Measurements from ENCODE around the gene GRM5. TPM values are rescaled to one million over a fixed set of nuclear protein-coding genes. Genes with fewer than 3 reads are reported as not detected.

The GRM5 gene
- total and polyA plus RNA-seq, 2 donors (not counting 1 experiment from before 2014, with no cell fraction given): not detected

- whole genome bisulfite sequencing (ENCODE audit: insufficient coverage): no CpG with 5 or more reads among the region's 1 CpG
- Histone ChIP-seq H3K4me3 (ENCODE audit: control extremely low read depth in 1 of 5, extremely low read depth in 1 of 5, insufficient read depth in 1 of 5, low read depth in 2 of 5, low read length in 4 of 5) (no peak overlapping the region), H3K9ac (ENCODE audit: low read length) (no peak overlapping the region), H3K4me1 (ENCODE audit: control insufficient read depth in 2 of 2, insufficient read depth in 2 of 2, low read length in 2 of 2) (no peaks in the 10 kb centered on the region), H3K27ac (ENCODE audit: low read length in 2 of 2) (no peak overlapping the region), H3K79me2 (ENCODE audit: control insufficient read depth, insufficient read depth, low read length) (no peaks in the 10 kb centered on the region), H3K27me3 (replicated peaks in 1 of 4; ENCODE audit: control extremely low read depth in 1 of 4, control insufficient read depth in 3 of 4, insufficient read depth in 4 of 4, low read length in 3 of 4) (no peaks in the 10 kb centered on the region), H4K20me1 (ENCODE audit: control insufficient read depth, insufficient read depth, low read length, poor library complexity, severe bottlenecking) (no peaks in the 10 kb centered on the region), H3K36me3 (replicated peaks in 1 of 2; ENCODE audit: control extremely low read depth in 1 of 2, control insufficient read depth in 1 of 2, extremely low read depth in 1 of 2, insufficient read depth in 2 of 2, low read length in 1 of 2) (no peaks in the 10 kb centered on the region), H3K4me2 (replicated peaks; ENCODE audit: low read depth, low read length, poor library complexity, severe bottlenecking) (no peak overlapping the region), H3K9me3 (ENCODE audit: control extremely low read depth in 1 of 3, control insufficient read depth in 2 of 3, insufficient read depth in 1 of 3, low read length in 2 of 3) (no peaks in the 10 kb centered on the region), H2AFZ (ENCODE audit: insufficient read depth, low read depth, low read length, poor library complexity, severe bottlenecking) (no peak overlapping the region)
- Mint-ChIP-seq H3K9me3 (ENCODE audit: insufficient read depth) (no peaks in the 10 kb centered on the region), H3K4me1 (no peaks in the 10 kb centered on the region), H3K4me3 (no peak overlapping the region), H3K27me3 (peaks cover 11% of the 10 kb centered on the region), H3K27ac (no peak overlapping the region)
- CTCF ChIA-PET: interaction anchor here (1.5 to 6.6 kb wide), 3 partner anchors 14 to 525 kb away, joined by 5 to 62 read pairs (median 7); no protein-coding TSS in a partner anchor
- TF ChIP-seq CTCF (IDR thresholded peaks at IDR 0.05): no peak
- no peak for TF ChIP-seq EZH2 (IDR thresholded peaks at IDR 0.05; ENCODE audit: borderline replicate concordance, insufficient read depth, low read depth, low read length, poor library complexity, severe bottlenecking)
- POLR2A ChIA-PET: no interaction called here
- ATAC-seq (ENCODE audit: low read depth) (no peak), DNase-seq (no peak)
- intact Hi-C loops (cut with micrococcal nuclease): no loop called here
These were observed 527.7 kb downstream of the GRM5 start for GRCh38 chr11:88538098-88538497.

DNA sequence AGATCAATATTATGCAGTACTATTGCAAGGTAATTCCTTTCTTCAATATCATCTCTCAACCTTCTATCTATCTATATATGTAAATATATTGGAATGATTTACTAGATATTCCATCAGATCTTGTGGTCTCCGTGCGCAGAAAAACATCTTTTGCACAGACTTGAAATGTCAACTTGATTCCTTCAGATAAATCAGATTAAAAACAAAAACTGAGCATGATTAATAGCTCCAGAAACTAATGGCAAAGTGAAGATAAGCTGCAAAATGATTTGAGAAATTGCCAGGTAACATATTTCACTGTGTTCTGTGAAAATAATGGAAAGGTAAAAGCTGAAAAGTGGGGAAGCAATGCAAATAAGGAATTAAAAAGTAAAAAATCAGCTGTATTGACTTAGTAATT is 528.2 kb downstream of the GRM5 start:
- Mint-ChIP-seq H3K27me3 (peaks cover 13% of the 10 kb centered on the region), H3K4me1 (no peaks in the 10 kb centered on the region), H3K27ac (no peak overlapping the region), H3K9me3 (ENCODE audit: insufficient read depth) (no peaks in the 10 kb centered on the region), H3K4me3 (no peak overlapping the region)
- no peak overlapping the region for H2AFZ ChIP-seq (ENCODE audit: insufficient read depth, low read depth, low read length, poor library complexity, severe bottlenecking)
- H4K20me1 ChIP-seq (ENCODE audit: control insufficient read depth, insufficient read depth, low read length, poor library complexity, severe bottlenecking): no peaks in the 10 kb centered on the region
- no peak overlapping the region for H3K9ac ChIP-seq (ENCODE audit: low read length)
- intact Hi-C loops (cut with micrococcal nuclease): no loop called here
- no peak overlapping the region for H3K27ac ChIP-seq (ENCODE audit: low read length in 2 of 2)
- no peaks in the 10 kb centered on the region for H3K9me3 ChIP-seq (ENCODE audit: control extremely low read depth in 1 of 3, control insufficient read depth in 2 of 3, insufficient read depth in 1 of 3, low read length in 2 of 3)
- H3K27me3 ChIP-seq (replicated peaks in 1 of 4; ENCODE audit: control extremely low read depth in 1 of 4, control insufficient read depth in 3 of 4, insufficient read depth in 4 of 4, low read length in 3 of 4): no peaks in the 10 kb centered on the region
- H3K36me3 ChIP-seq (replicated peaks in 1 of 2; ENCODE audit: control extremely low read depth in 1 of 2, control insufficient read depth in 1 of 2, extremely low read depth in 1 of 2, insufficient read depth in 2 of 2, low read length in 1 of 2): no peaks in the 10 kb centered on the region
- DNase-seq (no peak), ATAC-seq (ENCODE audit: low read depth) (no peak)
- WGBS (ENCODE audit: insufficient coverage): no CpG with 5 or more reads among the region's 2 CpGs
- no peak overlapping the region for H3K4me2 ChIP-seq (replicated peaks; ENCODE audit: low read depth, low read length, poor library complexity, severe bottlenecking)
- TF ChIP-seq CTCF (IDR thresholded peaks at IDR 0.05) (no peak), EZH2 (IDR thresholded peaks at IDR 0.05; ENCODE audit: borderline replicate concordance, insufficient read depth, low read depth, low read length, poor library complexity, severe bottlenecking) (no peak)
- POLR2A ChIA-PET: no interaction called here
- H3K79me2 ChIP-seq (ENCODE audit: control insufficient read depth, insufficient read depth, low read length): no peaks in the 10 kb centered on the region
- CTCF ChIA-PET: interaction anchor here (1.5 to 2.3 kb wide), 3 partner anchors 14 to 525 kb away, joined by 5 to 7 read pairs (median 7); no protein-coding TSS in a partner anchor
- no peak overlapping the region for H3K4me3 ChIP-seq (ENCODE audit: control extremely low read depth in 1 of 5, extremely low read depth in 1 of 5, insufficient read depth in 1 of 5, low read depth in 2 of 5, low read length in 4 of 5)
- no peaks in the 10 kb centered on the region for H3K4me1 ChIP-seq (ENCODE audit: control insufficient read depth in 2 of 2, insufficient read depth in 2 of 2, low read length in 2 of 2)
